Spleen (tissue), 11 donors: ENCODE data around the gene CYP1A2. TPM values are rescaled to one million over a fixed set of nuclear protein-coding genes. Genes with fewer than 3 reads are reported as not detected.

Experiments
- DNase-seq: peaks from one replicate; pipeline ENCODE4 v3.0.0-alpha.2; 2020
- H3K27ac ChIP-seq, 8 donors: fragments of 200-600 bp; sonication (generic) in 7 of 8; 1 replicate in 4 of 8; 2 replicates in 4 of 8; pipeline versions ENCODE4 v1.5.0 to v1.8.0; 2016 to 2021; ENCODE audit warnings: inconsistent platforms in 4 of 8, mild to moderate bottlenecking in 4 of 8, moderate library complexity in 1 of 8
- H3K27me3 ChIP-seq, 7 donors: fragments of 200-600 bp; sonication (generic) in 6 of 7; replicated peaks in 1 of 7; 1 replicate in 4 of 7; 2 replicates in 3 of 7; pipeline versions ENCODE4 v1.5.0 to v1.8.0; 2016 to 2021; ENCODE audit warnings: inconsistent platforms in 3 of 7, mild to moderate bottlenecking in 1 of 7
- H3K36me3 ChIP-seq, 6 donors: fragments of 200-600 bp; sonication (generic) in 5 of 6; 1 replicate in 4 of 6; 2 replicates in 2 of 6; pipeline versions ENCODE4 v1.5.0 to v1.8.0; 2016 to 2021; ENCODE audit warnings: inconsistent platforms in 2 of 6
- H3K4me1 ChIP-seq, 6 donors: fragments of 200-600 bp; sonication (generic) in 5 of 6; 1 replicate in 3 of 6; 2 replicates in 3 of 6; pipeline versions ENCODE4 v1.5.0 to v1.8.0; 2016 to 2021; ENCODE audit warnings: inconsistent platforms in 3 of 6
- H3K4me3 ChIP-seq, 8 donors: fragments of 200-600 bp; sonication (generic) in 7 of 8; 1 replicate in 4 of 8; 2 replicates in 4 of 8; pipeline versions ENCODE4 v1.5.0 to v1.8.0; 2016 to 2021; ENCODE audit warnings: inconsistent platforms in 4 of 8, mild to moderate bottlenecking in 4 of 8, moderate library complexity in 2 of 8
- H3K9me3 ChIP-seq, 8 donors: fragments of 200-600 bp; sonication (generic) in 7 of 8; 1 replicate in 4 of 8; 2 replicates in 4 of 8; pipeline versions ENCODE4 v1.5.0 to v1.8.0; 2016 to 2021; ENCODE audit warnings: inconsistent platforms in 4 of 8
- POLR2A ChIP-seq, 3 donors: fragments of 450-650 bp; IDR thresholded peaks; one replicate each; pipeline ENCODE4 v1.5.1; 2017; ENCODE audit warnings: antibody characterized with exemption in 3 of 3, mild to moderate bottlenecking in 1 of 3
- POLR2AphosphoS5 ChIP-seq, 3 donors: sonication (generic); formaldehyde crosslinking; IDR thresholded peaks; one replicate each; pipeline ENCODE4 v1.5.1; 2017; ENCODE audit warnings: antibody characterized with exemption in 3 of 3
- WGBS, 5 donors: extraction: QIAGEN DNeasy Blood & Tissue Kit in 3 of 5; methylation state at CpG; one replicate each; pipeline versions ENCODE4 v1.1.5 to v1.1.7; 2013 to 2018; 5-methylcytosine and 5-hydroxymethylcytosine counted together
- intact Hi-C: fragments of 100-400 bp; cut with DNase I; formaldehyde crosslinking; loops from one replicate; pipeline ENCODE4 v1.15.0; 2023; ENCODE audit warnings: low total_unique reads
- polyA plus RNA-seq, 3 donors: library from polyadenylated mRNA; stranded (reverse); fragments of 200-250 nt; gene quantifications; one replicate each; pipeline ENCODE4 v1.2.1, GENCODE V29; 2013
- total RNA-seq, 7 donors: library from RNA; depleted of rRNA in 3 of 7; stranded (reverse); fragments of >200 nt in 3 of 7; fragmentation: NEBNext Ultra II Directional in 4 of 7; extraction: Animal tissue kit (Norgen Biotek cat#: 25700) in 4 of 7; gene quantifications; one replicate each; pipeline versions ENCODE4 v1.1.0 to v1.2.1, GENCODE V29; 2016 to 2021
- TF ChIP-seq, protein P1 (sequence below), 11 experiments: fragments of 200-600 bp in 7 of 11; fragments of 450-650 bp in 4 of 11; sonication (generic) in 4 of 11; IDR thresholded peaks in 8 of 11; conservative IDR thresholded peaks in 3 of 11; 1 replicate in 7 of 11; 2 replicates in 4 of 11; pipeline versions ENCODE4 v1.4.0 to v1.8.0; 2016 to 2021; ENCODE audit warnings: antibody characterized with exemption in 11 of 11, inconsistent platforms in 4 of 11, mild to moderate bottlenecking in 1 of 11
- donor health status: healthy with polysubstance abuse.
- donor health status: DM: no; HTN: no; CAD: no; lungs with moderate emphysema.
- donor health status: DM: no; HTN: no; CAD: no.
- donor health status: Bipolar disorder and iron deficiency.
- donor health status: healthy.
- donor health status: DM: no; HTN: no; CAD: no.
- donor health status: DM: yes; HTN: yes; CAD: no.

Gene CYP1A2
- total and polyA plus RNA-seq, 10 donors = not detected

DNA sequence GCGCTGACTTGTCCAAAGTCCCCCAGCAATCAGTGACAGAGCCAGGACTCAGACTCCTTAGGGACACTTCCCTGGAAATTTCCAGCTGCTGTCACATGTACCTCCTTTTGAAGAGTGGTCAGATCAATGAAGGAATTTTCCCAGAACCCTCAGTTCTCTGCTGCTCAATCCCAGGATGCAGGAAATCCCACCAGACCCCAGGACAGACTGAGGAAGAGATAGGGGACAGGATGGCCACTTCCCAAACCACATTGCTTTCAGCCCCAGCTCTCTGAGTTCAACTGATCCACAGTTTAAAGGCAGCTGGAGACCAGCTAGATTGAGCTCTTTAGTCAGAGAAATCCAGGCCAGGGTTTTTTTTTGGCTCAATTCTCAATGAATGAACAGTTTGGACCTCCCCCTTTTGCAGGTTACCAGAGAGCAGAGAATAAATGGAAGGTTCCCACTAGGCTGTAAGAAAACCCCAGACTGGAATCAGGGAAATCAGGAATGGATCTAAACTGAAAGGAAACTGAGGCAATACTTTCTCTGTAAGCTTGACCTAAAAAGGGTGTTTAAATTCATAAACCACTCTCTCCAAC lies 24.8 kb upstream of the CYP1A2 start:
- Histone ChIP-seq H3K4me3 (no peak overlapping the region), H3K9me3 (no peaks in the 10 kb centered on the region), H3K27me3 (peaks cover 0 to 43% (median 21%) of the 10 kb centered on the region in 7 donors), H3K36me3 (no peaks in the 10 kb centered on the region), H3K27ac (no peak overlapping the region), H3K4me1 (peaks cover 15 to 22% (median 17%) of the 10 kb centered on the region in 6 donors)
- intact Hi-C loops = no loop called here
- no peak for TF ChIP-seq POLR2A (IDR thresholded peaks at IDR 0.05)
- TF ChIP-seq, protein P1, sequence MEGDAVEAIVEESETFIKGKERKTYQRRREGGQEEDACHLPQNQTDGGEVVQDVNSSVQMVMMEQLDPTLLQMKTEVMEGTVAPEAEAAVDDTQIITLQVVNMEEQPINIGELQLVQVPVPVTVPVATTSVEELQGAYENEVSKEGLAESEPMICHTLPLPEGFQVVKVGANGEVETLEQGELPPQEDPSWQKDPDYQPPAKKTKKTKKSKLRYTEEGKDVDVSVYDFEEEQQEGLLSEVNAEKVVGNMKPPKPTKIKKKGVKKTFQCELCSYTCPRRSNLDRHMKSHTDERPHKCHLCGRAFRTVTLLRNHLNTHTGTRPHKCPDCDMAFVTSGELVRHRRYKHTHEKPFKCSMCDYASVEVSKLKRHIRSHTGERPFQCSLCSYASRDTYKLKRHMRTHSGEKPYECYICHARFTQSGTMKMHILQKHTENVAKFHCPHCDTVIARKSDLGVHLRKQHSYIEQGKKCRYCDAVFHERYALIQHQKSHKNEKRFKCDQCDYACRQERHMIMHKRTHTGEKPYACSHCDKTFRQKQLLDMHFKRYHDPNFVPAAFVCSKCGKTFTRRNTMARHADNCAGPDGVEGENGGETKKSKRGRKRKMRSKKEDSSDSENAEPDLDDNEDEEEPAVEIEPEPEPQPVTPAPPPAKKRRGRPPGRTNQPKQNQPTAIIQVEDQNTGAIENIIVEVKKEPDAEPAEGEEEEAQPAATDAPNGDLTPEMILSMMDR (IDR thresholded peaks at IDR 0.05 in 8 of 11, conservative IDR thresholded peaks at IDR 0.05 in 3 of 11) = no peak
- TF ChIP-seq POLR2AphosphoS5 (IDR thresholded peaks at IDR 0.05) = no peak
- WGBS, 5 donors = 80 to 97% (median 86%) methylated on average over 1 of the region's 1 CpG
- no peak for DNase-seq

DNA sequence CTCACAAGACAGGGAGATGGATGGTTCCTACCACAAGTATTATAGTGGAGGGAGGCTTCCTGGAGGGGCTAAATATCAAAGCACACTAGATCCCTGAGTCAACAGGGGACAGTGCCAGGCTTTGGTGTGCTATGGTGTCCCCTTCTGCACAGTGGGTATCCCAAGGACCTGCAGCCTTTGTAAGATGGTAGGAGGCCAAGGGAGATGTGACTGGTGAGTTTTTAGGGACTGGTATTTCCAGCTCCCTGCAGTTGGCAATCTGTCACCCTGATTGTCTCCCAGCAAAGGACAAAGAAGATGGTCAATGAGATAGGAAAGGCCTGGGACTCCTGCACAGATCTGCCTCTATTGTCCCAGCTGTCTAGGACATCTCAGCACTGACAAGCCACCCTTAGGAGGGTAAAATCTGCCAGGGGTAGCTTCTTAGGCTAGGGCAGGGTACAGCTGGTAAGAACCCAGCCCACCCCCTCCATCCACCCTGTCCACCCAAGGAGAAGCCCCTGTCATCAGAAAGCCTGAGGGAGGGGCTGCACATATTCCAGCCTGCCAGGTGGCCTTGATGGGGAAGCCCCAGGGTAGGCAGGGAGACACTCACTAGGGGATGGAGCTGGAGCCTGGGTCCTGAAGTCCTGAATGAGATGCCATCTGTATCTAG lies 23.9 kb upstream of the CYP1A2 start:
- no peaks in the 10 kb centered on the region for H3K36me3 ChIP-seq
- DNase-seq = no peak
- H3K9me3 ChIP-seq = no peaks in the 10 kb centered on the region
- no peak overlapping the region for H3K4me3 ChIP-seq
- TF ChIP-seq, protein P1 (IDR thresholded peaks at IDR 0.05 in 8 of 11, conservative IDR thresholded peaks at IDR 0.05 in 3 of 11) = no peak
- TF ChIP-seq POLR2A (IDR thresholded peaks at IDR 0.05) (no peak), POLR2AphosphoS5 (IDR thresholded peaks at IDR 0.05) (no peak)
- peaks cover 0 to 44% (median 21%) of the 10 kb centered on the region in 7 donors for H3K27me3 ChIP-seq
- peaks cover 15 to 22% (median 17%) of the 10 kb centered on the region in 6 donors for H3K4me1 ChIP-seq
- H3K27ac ChIP-seq = no peak overlapping the region
- intact Hi-C loops = no loop called here

DNA sequence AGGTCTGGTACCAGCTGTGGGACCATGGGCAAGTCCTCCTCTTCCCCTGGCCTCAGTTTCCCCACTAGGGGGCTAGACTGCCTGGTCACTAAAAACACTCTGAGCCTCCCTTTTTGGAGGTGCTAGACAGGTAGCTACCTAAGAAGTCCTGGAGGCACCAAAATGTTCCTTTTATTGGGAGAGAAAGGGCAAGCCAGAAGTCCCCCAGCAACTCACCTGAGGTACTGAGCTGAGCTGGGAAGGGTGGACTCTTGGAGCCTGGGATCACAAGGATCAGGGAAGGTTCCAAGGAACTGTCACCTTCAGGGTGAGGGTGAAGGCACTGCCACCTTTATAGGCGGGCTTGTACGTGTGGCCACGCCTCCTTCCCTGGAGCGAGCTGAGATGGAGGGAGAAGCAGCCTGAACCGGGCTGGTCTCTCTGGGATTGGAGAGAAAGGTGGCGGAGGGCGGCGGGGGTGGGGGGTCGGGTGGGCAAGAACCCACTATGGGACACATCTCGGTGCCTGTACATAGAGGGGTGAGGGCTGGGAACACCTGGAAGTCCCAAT lies 23.3 kb upstream of the CYP1A2 start, which contains the start of gene CYP1A1:
CYP1A1 (minus strand) TSS at position 304 of the 550 bp plus-strand sequence. CDS start 2,431 bp downstream, outside the sequence.
- TF ChIP-seq, protein P1 (IDR thresholded peaks at IDR 0.05 in 8 of 11, conservative IDR thresholded peaks at IDR 0.05 in 3 of 11) = no peak
- TF ChIP-seq POLR2AphosphoS5 (IDR thresholded peaks at IDR 0.05) = no peak
- TF ChIP-seq POLR2A (IDR thresholded peaks at IDR 0.05) = no peak
- Histone ChIP-seq H3K9me3 (no peaks in the 10 kb centered on the region), H3K36me3 (no peaks in the 10 kb centered on the region), H3K27me3 (peaks cover 0 to 50% (median 21%) of the 10 kb centered on the region in 7 donors), H3K4me3 (peak within 1 kb of the TSS; percentile 36 to 81 (median 54)), H3K4me1 (peaks cover 15 to 22% (median 17%) of the 10 kb centered on the region in 6 donors), H3K27ac (peak within 1 kb of the TSS in 1 of 8 donors; percentile 28)
- 0 to 3% (median 2%) methylated on average over 2 to 10 of the region's 10 CpGs for WGBS, 5 donors
- intact Hi-C loops = no loop called here
- DNase-seq = no peak
